ENCODE data around the gene SH3BP4.

GRCh38 chr2:235005603-235006259 is 53.9 kb downstream of the SH3BP4 start:
- TF ChIP-seq POLR2AphosphoS5 (IDR thresholded peaks at IDR 0.05; ENCODE audit: low read depth, low read length) (no peak), POLR2A (IDR thresholded peaks at IDR 0.05; ENCODE audit: low read depth, low read length) (no peak), SPI1 (IDR thresholded peaks at IDR 0.05; ENCODE audit: low read depth, low read length) (no peak), POU2F2 (IDR thresholded peaks at IDR 0.05; ENCODE audit: low read depth, low read length) (no peak), TAF1 (IDR thresholded peaks at IDR 0.05; ENCODE audit: low read depth, low read length) (no peak), PAX5 (IDR thresholded peaks at IDR 0.05; ENCODE audit: insufficient read depth, low read length, severe bottlenecking) (no peak)
